Thyroid gland (tissue), 4 donors: ENCODE measurements around the gene AQP4. TPM values are rescaled to one million over a fixed set of nuclear protein-coding genes. Genes with fewer than 3 reads are reported as not detected.

ENCODE experiments used
- DNase-seq, 2 donors: peaks; one replicate each; pipeline ENCODE4 v3.0.0-alpha.2; 2019
- H3K27ac ChIP-seq, 3 donors: fragments of 200-600 bp; sonication (generic); 1 replicate in 2 of 3; 2 replicates in 1 of 3; pipeline ENCODE4 v1.5.1; 2016 to 2019; ENCODE audit warnings: mild to moderate bottlenecking in 1 of 3, moderate library complexity in 1 of 3
- H3K27me3 ChIP-seq: fragments of 200-600 bp; sonication (generic); one replicate; pipeline ENCODE4 v1.5.1; 2019
- H3K36me3 ChIP-seq, 2 donors: fragments of 200-600 bp; sonication (generic); one replicate each; pipeline ENCODE4 v1.5.1; 2016 to 2019
- H3K4me1 ChIP-seq, 2 donors: fragments of 200-600 bp; sonication (generic); one replicate each; pipeline ENCODE4 v1.5.1; 2017 to 2019
- H3K4me3 ChIP-seq, 3 donors: fragments of 200-600 bp; sonication (generic); replicated peaks in 1 of 3; 1 replicate in 2 of 3; 2 replicates in 1 of 3; pipeline ENCODE4 v1.5.1; 2016; ENCODE audit warnings: mild to moderate bottlenecking in 1 of 3
- H3K9me3 ChIP-seq: fragments of 200-600 bp; sonication (generic); one replicate; pipeline ENCODE4 v1.5.1; 2017
- CTCF ChIP-seq, 6 experiments: fragments of 200-600 bp in 3 of 6; fragments of 450-650 bp in 3 of 6; sonication (generic) in 3 of 6; IDR thresholded peaks; one replicate each; pipeline ENCODE4 v1.5.1; 2016 to 2019; ENCODE audit warnings: antibody characterized with exemption in 6 of 6, mild to moderate bottlenecking in 2 of 6, inconsistent platforms in 1 of 6, moderate library complexity in 1 of 6
- POLR2A ChIP-seq, 2 donors: fragments of 450-650 bp; IDR thresholded peaks; one replicate each; pipeline ENCODE4 v1.6.1; 2017; ENCODE audit warnings: antibody characterized with exemption in 2 of 2, mild to moderate bottlenecking in 2 of 2, moderate library complexity in 1 of 2
- WGBS, 2 donors: methylation state at CpG; one replicate each; pipeline ENCODE4 v1.1.5; 2017; 5-methylcytosine and 5-hydroxymethylcytosine counted together
- intact Hi-C: fragments of 100-400 bp; cut with DNase I; formaldehyde crosslinking; loops from one replicate; pipeline ENCODE4 v1.15.1; 2023
- total RNA-seq, 4 donors: library from RNA; depleted of rRNA; stranded (reverse); fragments of >200 nt; gene quantifications; one replicate each; pipeline ENCODE4 v1.2.3, GENCODE V29; 2016

The AQP4 gene
- total RNA-seq, 4 donors from 2014 or later, result 18.9 to 61.7 (median 31.2) TPM

DNA sequence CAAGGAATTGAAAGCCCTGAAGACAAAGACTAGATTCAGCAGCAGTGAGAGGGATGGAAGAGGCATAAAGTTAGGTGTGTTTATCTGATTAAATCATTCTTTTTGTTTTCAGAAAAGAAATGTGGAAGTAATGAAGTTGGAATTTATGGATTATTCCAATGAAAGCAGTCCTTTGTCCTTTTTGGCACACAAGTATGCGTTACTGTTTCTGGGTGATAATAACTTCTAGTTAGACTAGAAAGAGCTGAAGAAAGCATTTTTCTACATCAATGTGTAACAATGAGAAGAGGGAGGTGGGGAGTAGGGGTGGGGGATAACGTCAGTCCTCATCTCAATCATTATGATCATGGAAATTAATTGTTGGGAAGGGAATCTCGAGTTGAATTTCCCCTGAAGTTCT, 53.0 kb downstream of the AQP4 start:
- TF ChIP-seq POLR2A (IDR thresholded peaks at IDR 0.05) (no peak), CTCF (IDR thresholded peaks at IDR 0.05) (no peak)
- intact Hi-C loops, result no loop called here
- no peaks in the 10 kb centered on the region for H3K36me3 ChIP-seq
- H3K9me3 ChIP-seq, result no peaks in the 10 kb centered on the region
- no peaks in the 10 kb centered on the region for H3K4me1 ChIP-seq
- no peak for DNase-seq
- no peak overlapping the region for H3K4me3 ChIP-seq
- 85 to 90% methylated on average over 3 of the region's 3 CpGs for WGBS, 2 donors
- H3K27me3 ChIP-seq, result no peaks in the 10 kb centered on the region
- H3K27ac ChIP-seq, result no peak overlapping the region

- Histone ChIP-seq H3K36me3 (no peaks in the 10 kb centered on the region), H3K4me1 (no peaks in the 10 kb centered on the region), H3K4me3 (no peak overlapping the region), H3K27me3 (no peaks in the 10 kb centered on the region), H3K27ac (no peak overlapping the region), H3K9me3 (no peaks in the 10 kb centered on the region)
- TF ChIP-seq CTCF (IDR thresholded peaks at IDR 0.05), result no peak
- no peak for TF ChIP-seq POLR2A (IDR thresholded peaks at IDR 0.05)
- intact Hi-C loops, result no loop called here
- WGBS, 2 donors, result 85 to 88% methylated on average over 5 of the region's 5 CpGs
- DNase-seq, result no peak
These were observed 56.2 kb downstream of the AQP4 start for GRCh38 chr18:26809346-26809745.

DNA sequence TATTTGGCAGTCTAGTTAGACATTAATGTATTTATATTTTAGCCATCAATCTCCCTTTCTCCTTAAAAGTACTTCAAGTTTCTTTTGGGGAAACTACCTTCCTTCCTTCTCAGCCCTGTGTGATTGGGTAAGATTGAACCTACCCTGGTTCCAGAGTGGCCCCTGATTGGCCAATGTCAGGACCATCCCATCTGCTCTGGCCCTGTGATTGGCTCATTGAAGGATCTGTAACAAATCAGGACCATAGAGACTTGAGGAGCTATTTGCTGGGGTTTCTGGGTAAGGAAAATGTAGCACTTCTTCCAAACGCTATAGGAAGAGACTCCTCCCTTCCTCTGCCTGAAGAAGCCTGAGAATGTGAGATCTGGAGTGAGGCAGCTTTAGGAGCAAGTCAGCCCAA, 59.3 kb downstream of the AQP4 start:
- intact Hi-C loops, result no loop called here
- no peak for DNase-seq
- Histone ChIP-seq H3K27ac (no peak overlapping the region), H3K4me3 (no peak overlapping the region), H3K36me3 (no peaks in the 10 kb centered on the region), H3K4me1 (no peaks in the 10 kb centered on the region), H3K9me3 (no peaks in the 10 kb centered on the region), H3K27me3 (no peaks in the 10 kb centered on the region)
- TF ChIP-seq CTCF (IDR thresholded peaks at IDR 0.05) (no peak), POLR2A (IDR thresholded peaks at IDR 0.05) (no peak)
- WGBS, 2 donors, result 75 to 81% methylated on average over 1 of the region's 1 CpG

- Histone ChIP-seq H3K36me3 (no peaks in the 10 kb centered on the region), H3K27me3 (no peaks in the 10 kb centered on the region), H3K4me1 (no peaks in the 10 kb centered on the region), H3K4me3 (no peak overlapping the region), H3K27ac (no peak overlapping the region), H3K9me3 (no peaks in the 10 kb centered on the region)
- DNase-seq, result peak; percentile 11 to 30
- WGBS, 2 donors, result 17 to 31% methylated on average over 1 of the region's 1 CpG
- intact Hi-C loops, result no loop called here
- TF ChIP-seq POLR2A (IDR thresholded peaks at IDR 0.05) (no peak), CTCF (IDR thresholded peaks at IDR 0.05) (peak in 3 of 6 experiments; percentile 45 to 53 (median 50))
These were observed 61.0 kb downstream of the AQP4 start for GRCh38 chr18:26804519-26804918.

GRCh38 chr18:26803643-26804042, 61.9 kb downstream of the AQP4 start:
- Histone ChIP-seq H3K27me3 (no peaks in the 10 kb centered on the region), H3K27ac (no peak overlapping the region), H3K4me3 (no peak overlapping the region), H3K4me1 (no peaks in the 10 kb centered on the region), H3K36me3 (no peaks in the 10 kb centered on the region), H3K9me3 (no peaks in the 10 kb centered on the region)
- DNase-seq, result peak in 1 of 2 donors; percentile 2
- no peak for TF ChIP-seq POLR2A (IDR thresholded peaks at IDR 0.05)
- peak in 1 of 6 experiments; percentile 10 for TF ChIP-seq CTCF (IDR thresholded peaks at IDR 0.05)
- intact Hi-C loops, result no loop called here
